ENCODE data around the gene CSMD2.

The CSMD2 gene

DNA sequence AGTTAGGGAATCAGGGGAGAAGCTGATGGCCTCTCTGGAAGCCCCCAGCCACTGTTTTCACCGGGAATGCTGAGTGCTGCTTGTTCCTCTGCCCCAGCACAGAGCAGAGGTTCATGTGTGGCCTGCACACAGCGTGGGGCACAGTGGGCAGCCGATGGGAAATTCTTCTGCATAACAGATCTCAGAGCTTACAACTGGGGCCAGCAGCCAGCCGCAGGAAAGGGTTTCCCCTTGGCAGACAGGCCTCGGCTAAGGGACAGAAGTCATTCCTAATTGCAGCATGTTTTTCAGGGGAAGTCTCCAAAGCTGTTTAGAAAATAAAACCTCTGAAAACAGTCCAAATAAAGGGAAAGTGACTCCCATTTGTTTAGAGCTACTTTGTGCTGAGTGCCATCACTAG is 278.5 kb downstream of the CSMD2 start:
- TF ChIP-seq, protein P1, sequence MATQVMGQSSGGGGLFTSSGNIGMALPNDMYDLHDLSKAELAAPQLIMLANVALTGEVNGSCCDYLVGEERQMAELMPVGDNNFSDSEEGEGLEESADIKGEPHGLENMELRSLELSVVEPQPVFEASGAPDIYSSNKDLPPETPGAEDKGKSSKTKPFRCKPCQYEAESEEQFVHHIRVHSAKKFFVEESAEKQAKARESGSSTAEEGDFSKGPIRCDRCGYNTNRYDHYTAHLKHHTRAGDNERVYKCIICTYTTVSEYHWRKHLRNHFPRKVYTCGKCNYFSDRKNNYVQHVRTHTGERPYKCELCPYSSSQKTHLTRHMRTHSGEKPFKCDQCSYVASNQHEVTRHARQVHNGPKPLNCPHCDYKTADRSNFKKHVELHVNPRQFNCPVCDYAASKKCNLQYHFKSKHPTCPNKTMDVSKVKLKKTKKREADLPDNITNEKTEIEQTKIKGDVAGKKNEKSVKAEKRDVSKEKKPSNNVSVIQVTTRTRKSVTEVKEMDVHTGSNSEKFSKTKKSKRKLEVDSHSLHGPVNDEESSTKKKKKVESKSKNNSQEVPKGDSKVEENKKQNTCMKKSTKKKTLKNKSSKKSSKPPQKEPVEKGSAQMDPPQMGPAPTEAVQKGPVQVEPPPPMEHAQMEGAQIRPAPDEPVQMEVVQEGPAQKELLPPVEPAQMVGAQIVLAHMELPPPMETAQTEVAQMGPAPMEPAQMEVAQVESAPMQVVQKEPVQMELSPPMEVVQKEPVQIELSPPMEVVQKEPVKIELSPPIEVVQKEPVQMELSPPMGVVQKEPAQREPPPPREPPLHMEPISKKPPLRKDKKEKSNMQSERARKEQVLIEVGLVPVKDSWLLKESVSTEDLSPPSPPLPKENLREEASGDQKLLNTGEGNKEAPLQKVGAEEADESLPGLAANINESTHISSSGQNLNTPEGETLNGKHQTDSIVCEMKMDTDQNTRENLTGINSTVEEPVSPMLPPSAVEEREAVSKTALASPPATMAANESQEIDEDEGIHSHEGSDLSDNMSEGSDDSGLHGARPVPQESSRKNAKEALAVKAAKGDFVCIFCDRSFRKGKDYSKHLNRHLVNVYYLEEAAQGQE (IDR thresholded peaks at IDR 0.05; ENCODE audit: insufficient read depth in 1 of 2, low read depth in 2 of 2, low read length in 2 of 2), result no peak
- no peak for TF ChIP-seq TAF1 (IDR thresholded peaks at IDR 0.05; ENCODE audit: borderline replicate concordance, insufficient read depth, low read length)
- TF ChIP-seq FOXP2 (optimal IDR thresholded peaks at IDR 0.05; ENCODE audit: borderline replicate concordance, extremely low read depth, extremely low read length, insufficient read depth), result no peak
- no peak for TF ChIP-seq POLR2AphosphoS5 (IDR thresholded peaks at IDR 0.05; ENCODE audit: low read depth, low read length)
- no peak for TF ChIP-seq SIN3A (IDR thresholded peaks at IDR 0.05; ENCODE audit: borderline replicate concordance, insufficient read depth, low read length)

DNA sequence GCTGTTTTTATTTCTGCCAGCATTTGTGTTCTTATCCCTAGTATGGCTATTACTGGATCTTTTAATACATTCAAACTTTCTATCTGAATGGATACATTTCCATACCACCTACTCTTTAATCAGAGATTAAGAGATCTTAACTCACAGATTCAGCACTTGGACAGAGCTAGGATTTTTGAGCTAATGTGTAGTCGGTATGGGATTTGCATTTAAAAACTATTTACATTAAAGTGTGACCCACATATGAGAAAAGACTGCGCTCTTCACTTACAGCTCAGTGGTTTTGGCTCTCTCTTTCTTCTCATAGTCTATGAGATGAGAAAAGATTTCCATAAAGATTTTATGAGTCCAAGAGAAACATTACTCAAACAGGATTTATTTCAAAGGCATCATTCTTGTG is 284.7 kb downstream of the CSMD2 start:
- TF ChIP-seq SIN3A (IDR thresholded peaks at IDR 0.05; ENCODE audit: borderline replicate concordance, insufficient read depth, low read length) (no peak), TAF1 (IDR thresholded peaks at IDR 0.05; ENCODE audit: borderline replicate concordance, insufficient read depth, low read length) (no peak), POLR2AphosphoS5 (IDR thresholded peaks at IDR 0.05; ENCODE audit: low read depth, low read length) (no peak), FOXP2 (optimal IDR thresholded peaks at IDR 0.05; ENCODE audit: borderline replicate concordance, extremely low read depth, extremely low read length, insufficient read depth) (no peak)
- TF ChIP-seq, protein P1 (IDR thresholded peaks at IDR 0.05; ENCODE audit: insufficient read depth in 1 of 2, low read depth in 2 of 2, low read length in 2 of 2), result peak; percentile 73 to 79; a peak in 3 of 4 replicates

DNA sequence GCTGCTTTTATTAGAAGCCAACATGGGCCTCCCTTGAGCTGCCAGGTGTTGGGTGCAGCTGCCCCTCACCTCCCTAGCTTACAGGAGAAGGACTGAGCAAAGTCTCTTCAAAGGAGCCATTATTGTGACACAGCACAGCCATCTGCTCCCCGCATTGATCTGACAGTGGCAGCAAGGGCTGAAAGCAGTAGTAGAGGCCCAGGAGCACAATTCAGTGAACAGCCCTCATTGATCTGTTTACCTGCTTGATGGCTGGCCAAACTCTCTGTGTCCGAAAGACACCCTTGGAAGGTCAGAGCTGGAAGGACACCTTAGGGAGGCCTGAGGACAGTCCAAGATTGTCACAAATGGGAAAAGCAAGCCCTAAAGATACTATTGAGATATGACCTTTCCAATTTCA is 286.6 kb downstream of the CSMD2 start:
- TF ChIP-seq SIN3A (IDR thresholded peaks at IDR 0.05; ENCODE audit: borderline replicate concordance, insufficient read depth, low read length) (no peak), TAF1 (IDR thresholded peaks at IDR 0.05; ENCODE audit: borderline replicate concordance, insufficient read depth, low read length) (no peak), POLR2AphosphoS5 (IDR thresholded peaks at IDR 0.05; ENCODE audit: low read depth, low read length) (no peak), FOXP2 (optimal IDR thresholded peaks at IDR 0.05; ENCODE audit: borderline replicate concordance, extremely low read depth, extremely low read length, insufficient read depth) (no peak)
- TF ChIP-seq, protein P1 (IDR thresholded peaks at IDR 0.05; ENCODE audit: insufficient read depth in 1 of 2, low read depth in 2 of 2, low read length in 2 of 2), result no peak

DNA sequence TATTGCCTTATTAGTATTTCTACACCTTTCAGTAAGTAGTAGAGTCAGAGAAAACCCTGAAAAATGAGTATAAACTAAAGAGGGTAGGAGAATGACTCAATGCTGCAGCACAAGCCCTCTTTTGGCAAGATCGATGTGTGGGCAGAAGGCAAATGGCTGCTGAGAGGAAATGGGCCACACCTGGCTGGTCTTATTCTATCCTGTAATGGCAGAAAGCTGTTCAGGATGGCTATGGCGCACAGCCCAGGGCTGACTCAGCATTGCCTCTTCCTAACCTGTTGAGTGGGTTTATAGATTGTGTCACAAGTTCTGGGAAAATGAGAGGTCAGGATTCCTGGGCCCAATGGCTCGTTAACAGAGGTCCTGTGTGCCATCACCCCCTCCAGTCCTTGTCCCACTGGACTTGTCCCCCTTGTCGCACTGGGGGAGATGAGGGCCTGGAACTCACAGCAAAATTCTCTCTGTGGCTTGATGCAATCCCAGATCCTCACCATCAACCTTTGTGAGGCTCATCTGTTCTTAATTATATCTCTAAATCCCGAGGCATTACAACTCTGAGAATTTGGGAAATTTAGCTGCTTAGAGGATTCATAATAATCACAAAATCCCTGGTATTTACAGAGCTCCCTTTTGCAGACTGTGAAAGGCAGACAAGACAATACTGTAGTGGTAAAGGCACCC is 287.9 kb downstream of the CSMD2 start:
- TF ChIP-seq FOXP2 (optimal IDR thresholded peaks at IDR 0.05; ENCODE audit: borderline replicate concordance, extremely low read depth, extremely low read length, insufficient read depth), result no peak
- no peak for TF ChIP-seq POLR2AphosphoS5 (IDR thresholded peaks at IDR 0.05; ENCODE audit: low read depth, low read length)

DNA sequence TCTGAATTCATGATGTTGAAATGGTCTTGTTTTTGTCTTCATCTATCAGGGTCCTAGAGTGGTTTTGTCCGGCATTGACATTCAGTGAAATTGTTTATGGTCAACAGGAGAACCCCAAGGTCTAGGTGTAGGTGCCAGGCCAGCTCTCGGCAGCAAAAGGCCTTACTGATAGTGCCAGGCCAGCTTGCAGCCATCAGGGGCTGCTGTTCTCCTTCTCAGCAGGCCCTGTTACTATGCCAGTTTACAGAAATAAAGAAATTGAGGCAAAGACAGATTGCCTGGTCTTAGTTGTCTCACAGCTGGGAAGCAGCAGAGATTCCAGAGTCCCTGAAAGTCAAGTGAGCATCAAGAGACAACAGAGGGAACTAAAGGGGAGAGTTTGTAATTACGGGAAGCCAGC is 289.2 kb downstream of the CSMD2 start:
- TF ChIP-seq POLR2AphosphoS5 (IDR thresholded peaks at IDR 0.05; ENCODE audit: low read depth, low read length) (no peak), FOXP2 (optimal IDR thresholded peaks at IDR 0.05; ENCODE audit: borderline replicate concordance, extremely low read depth, extremely low read length, insufficient read depth) (no peak), SIN3A (IDR thresholded peaks at IDR 0.05; ENCODE audit: borderline replicate concordance, insufficient read depth, low read length) (no peak), TAF1 (IDR thresholded peaks at IDR 0.05; ENCODE audit: borderline replicate concordance, insufficient read depth, low read length) (no peak)
- TF ChIP-seq, protein P1 (IDR thresholded peaks at IDR 0.05; ENCODE audit: insufficient read depth in 1 of 2, low read depth in 2 of 2, low read length in 2 of 2), result no peak

All from PFSK-1 (cell line).